Umbilical cord (tissue), 2 donors: Measurements from ENCODE around the gene LIG1. TPM values are rescaled to one million over a fixed set of nuclear protein-coding genes. Genes with fewer than 3 reads are reported as not detected.

ENCODE experiments used
- DNase-seq: peaks from one replicate; pipeline ENCODE4 v3.0.0-alpha.2; 2015; ENCODE audit warnings: low spot score
- total RNA-seq: library from RNA; depleted of rRNA; stranded (reverse); fragments of >200 nt; gene quantifications from one replicate; pipeline ENCODE4 v1.2.3, GENCODE V29; 2014; ENCODE audit warnings: low replicate concordance; ENCODE audit not compliant: insufficient read depth

Gene LIG1
- total RNA-seq, 1 donor from 2014 or later = 14.9 TPM

- DNase-seq = no peak
Observed at GRCh38 chr19:48182434-48182833, 12.3 kb upstream of the LIG1 start.

- no peak for DNase-seq
Observed at GRCh38 chr19:48181505-48181904, 11.4 kb upstream of the LIG1 start.

GRCh38 chr19:48176226-48176625, 6.1 kb upstream of the LIG1 start:
- DNase-seq = no peak

- DNase-seq = no peak
Observed at GRCh38 chr19:48175578-48175977, 5.4 kb upstream of the LIG1 start.

GRCh38 chr19:48174445-48175030, 4.4 kb upstream of the LIG1 start:
- no peak for DNase-seq

- no peak for DNase-seq
Observed at GRCh38 chr19:48171710-48172109, 1.6 kb upstream of the LIG1 start.

- no peak for DNase-seq
Observed at GRCh38 chr19:48170817-48171347, 738 bp upstream of the LIG1 start.

GRCh38 chr19:48169578-48169938, 586 bp downstream of the LIG1 start:
- DNase-seq = peak; percentile 44

- no peak for DNase-seq
Observed at GRCh38 chr19:48168689-48169088, 1.5 kb downstream of the LIG1 start.

- DNase-seq = no peak
Observed at GRCh38 chr19:48158210-48158790, 11.8 kb downstream of the LIG1 start.

GRCh38 chr19:48154003-48154402, 16.1 kb downstream of the LIG1 start:
- DNase-seq = no peak

GRCh38 chr19:48152551-48152950, 17.6 kb downstream of the LIG1 start:
- peak; percentile 68 for DNase-seq

GRCh38 chr19:48149430-48149829, 20.7 kb downstream of the LIG1 start:
- DNase-seq = no peak

GRCh38 chr19:48148576-48148975, 21.6 kb downstream of the LIG1 start:
- DNase-seq = no peak

- no peak for DNase-seq
Observed at GRCh38 chr19:48147597-48148175, 22.5 kb downstream of the LIG1 start.

GRCh38 chr19:48139053-48139452, 31.1 kb downstream of the LIG1 start:
- DNase-seq = no peak

GRCh38 chr19:48137411-48137810, 32.7 kb downstream of the LIG1 start:
- no peak for DNase-seq

GRCh38 chr19:48136547-48136946, 33.6 kb downstream of the LIG1 start:
- DNase-seq = no peak

- no peak for DNase-seq
Observed at GRCh38 chr19:48135411-48135810, 34.7 kb downstream of the LIG1 start.

GRCh38 chr19:48133094-48133493, 37.0 kb downstream of the LIG1 start:
- DNase-seq = no peak

- DNase-seq = no peak
Observed at GRCh38 chr19:48127561-48127960, 42.6 kb downstream of the LIG1 start.

- no peak for DNase-seq
Observed at GRCh38 chr19:48123907-48124651, 46.1 kb downstream of the LIG1 start.

GRCh38 chr19:48122421-48122820, 47.7 kb downstream of the LIG1 start:
- no peak for DNase-seq
